Measurements from ENCODE around the gene TPRA1.

Gene TPRA1

GRCh38 chr3:127628788-127629466, 38.4 kb upstream of the TPRA1 start, which contains the start of gene PODXL2:
TSS of gene PODXL2 (plus strand) at chr3:127629185. CDS start at chr3:127629220, 35 bp downstream.
- Histone ChIP-seq H3K9ac (ENCODE audit: low read length) (no peak within 1 kb of the TSS), H3K4me3 (ENCODE audit: low read depth in 1 of 2, low read length in 2 of 2) (peak within 1 kb of the TSS; percentile 11 to 52), H3K9me3 (ENCODE audit: low read length) (no peaks in the 10 kb centered on the region), H3K4me1 (ENCODE audit: insufficient read depth, low read length) (peaks cover 8% of the 10 kb centered on the region), H3K27me3 (ENCODE audit: control insufficient read depth in 1 of 2, insufficient read depth in 2 of 2, low read length in 2 of 2) (peaks cover 7 to 8% of the 10 kb centered on the region in 2 donors), H3K27ac (ENCODE audit: low read depth, low read length) (no peak within 1 kb of the TSS), H3K36me3 (ENCODE audit: insufficient read depth, low read length) (no peaks in the 10 kb centered on the region)

GRCh38 chr3:127628426-127628787, 37.9 kb upstream of the TPRA1 start:
- no peak overlapping the region for H3K27ac ChIP-seq (ENCODE audit: low read depth, low read length)
- H3K27me3 ChIP-seq (ENCODE audit: control insufficient read depth in 1 of 2, insufficient read depth in 2 of 2, low read length in 2 of 2), result peaks cover 7 to 8% of the 10 kb centered on the region in 2 donors
- H3K9me3 ChIP-seq (ENCODE audit: low read length), result no peaks in the 10 kb centered on the region
- H3K9ac ChIP-seq (ENCODE audit: low read length), result no peak overlapping the region
- H3K4me3 ChIP-seq (ENCODE audit: low read depth in 1 of 2, low read length in 2 of 2), result no peak overlapping the region
- H3K4me1 ChIP-seq (ENCODE audit: insufficient read depth, low read length), result peaks cover 8% of the 10 kb centered on the region
- H3K36me3 ChIP-seq (ENCODE audit: insufficient read depth, low read length), result no peaks in the 10 kb centered on the region

GRCh38 chr3:127625821-127626220, 35.3 kb upstream of the TPRA1 start:
- Histone ChIP-seq H3K9ac (ENCODE audit: low read length) (no peak overlapping the region), H3K27ac (ENCODE audit: low read depth, low read length) (no peak overlapping the region), H3K9me3 (ENCODE audit: low read length) (no peaks in the 10 kb centered on the region), H3K36me3 (ENCODE audit: insufficient read depth, low read length) (no peaks in the 10 kb centered on the region), H3K4me1 (ENCODE audit: insufficient read depth, low read length) (peaks cover 8% of the 10 kb centered on the region), H3K4me3 (ENCODE audit: low read depth in 1 of 2, low read length in 2 of 2) (no peak overlapping the region), H3K27me3 (ENCODE audit: control insufficient read depth in 1 of 2, insufficient read depth in 2 of 2, low read length in 2 of 2) (peaks cover under 1 to 8% of the 10 kb centered on the region in 2 donors)

- Histone ChIP-seq H3K27me3 (ENCODE audit: control insufficient read depth in 1 of 2, insufficient read depth in 2 of 2, low read length in 2 of 2) (no peaks in the 10 kb centered on the region), H3K9me3 (ENCODE audit: low read length) (no peaks in the 10 kb centered on the region), H3K9ac (ENCODE audit: low read length) (no peak overlapping the region), H3K36me3 (ENCODE audit: insufficient read depth, low read length) (no peaks in the 10 kb centered on the region), H3K4me3 (ENCODE audit: low read depth in 1 of 2, low read length in 2 of 2) (no peak overlapping the region), H3K27ac (ENCODE audit: low read depth, low read length) (no peak overlapping the region), H3K4me1 (ENCODE audit: insufficient read depth, low read length) (no peaks in the 10 kb centered on the region)
Measured at GRCh38 chr3:127624063-127624462, 33.5 kb upstream of the TPRA1 start.

- Histone ChIP-seq H3K4me1 (ENCODE audit: insufficient read depth, low read length) (no peaks in the 10 kb centered on the region), H3K9me3 (ENCODE audit: low read length) (no peaks in the 10 kb centered on the region), H3K36me3 (ENCODE audit: insufficient read depth, low read length) (no peaks in the 10 kb centered on the region), H3K9ac (ENCODE audit: low read length) (no peak overlapping the region), H3K27ac (ENCODE audit: low read depth, low read length) (no peak overlapping the region), H3K4me3 (ENCODE audit: low read depth in 1 of 2, low read length in 2 of 2) (no peak overlapping the region), H3K27me3 (ENCODE audit: control insufficient read depth in 1 of 2, insufficient read depth in 2 of 2, low read length in 2 of 2) (no peaks in the 10 kb centered on the region)
Measured at GRCh38 chr3:127622772-127623576, 32.4 kb upstream of the TPRA1 start.

DNA sequence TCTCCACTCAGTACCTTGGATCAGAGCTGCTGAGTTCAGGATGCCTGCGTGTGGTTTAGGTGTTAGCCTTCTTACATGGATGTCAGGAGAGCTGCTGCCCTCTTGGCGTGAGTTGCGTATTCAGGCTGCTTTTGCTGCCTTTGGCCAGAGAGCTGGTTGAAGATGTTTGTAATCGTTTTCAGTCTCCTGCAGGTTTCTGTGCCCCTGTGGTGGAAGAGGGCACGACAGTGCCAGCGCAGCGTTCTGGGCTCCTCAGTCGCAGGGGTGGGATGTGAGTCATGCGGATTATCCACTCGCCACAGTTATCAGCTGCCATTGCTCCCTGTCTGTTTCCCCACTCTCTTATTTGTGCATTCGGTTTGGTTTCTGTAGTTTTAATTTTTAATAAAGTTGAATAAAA, 31.5 kb upstream of the TPRA1 start:
- Histone ChIP-seq H3K9me3 (ENCODE audit: low read length) (no peaks in the 10 kb centered on the region), H3K27ac (ENCODE audit: low read depth, low read length) (no peak overlapping the region), H3K27me3 (ENCODE audit: control insufficient read depth in 1 of 2, insufficient read depth in 2 of 2, low read length in 2 of 2) (no peaks in the 10 kb centered on the region), H3K4me1 (ENCODE audit: insufficient read depth, low read length) (no peaks in the 10 kb centered on the region), H3K36me3 (ENCODE audit: insufficient read depth, low read length) (peaks cover 7% of the 10 kb centered on the region), H3K9ac (ENCODE audit: low read length) (no peak overlapping the region), H3K4me3 (ENCODE audit: low read depth in 1 of 2, low read length in 2 of 2) (no peak overlapping the region)

- no peak overlapping the region for H3K4me3 ChIP-seq (ENCODE audit: low read depth in 1 of 2, low read length in 2 of 2)
- no peaks in the 10 kb centered on the region for H3K4me1 ChIP-seq (ENCODE audit: insufficient read depth, low read length)
- no peaks in the 10 kb centered on the region for H3K9me3 ChIP-seq (ENCODE audit: low read length)
- H3K27me3 ChIP-seq (ENCODE audit: control insufficient read depth in 1 of 2, insufficient read depth in 2 of 2, low read length in 2 of 2), result no peaks in the 10 kb centered on the region
- no peak overlapping the region for H3K27ac ChIP-seq (ENCODE audit: low read depth, low read length)
- peaks cover 10% of the 10 kb centered on the region for H3K36me3 ChIP-seq (ENCODE audit: insufficient read depth, low read length)
- no peak overlapping the region for H3K9ac ChIP-seq (ENCODE audit: low read length)
Measured at GRCh38 chr3:127620637-127621375, 30.3 kb upstream of the TPRA1 start.

GRCh38 chr3:127618891-127619290, 28.4 kb upstream of the TPRA1 start:
- H3K36me3 ChIP-seq (ENCODE audit: insufficient read depth, low read length), result peaks cover 10% of the 10 kb centered on the region
- no peak overlapping the region for H3K27ac ChIP-seq (ENCODE audit: low read depth, low read length)
- no peaks in the 10 kb centered on the region for H3K4me1 ChIP-seq (ENCODE audit: insufficient read depth, low read length)
- no peak overlapping the region for H3K9ac ChIP-seq (ENCODE audit: low read length)
- no peaks in the 10 kb centered on the region for H3K27me3 ChIP-seq (ENCODE audit: control insufficient read depth in 1 of 2, insufficient read depth in 2 of 2, low read length in 2 of 2)
- no peaks in the 10 kb centered on the region for H3K9me3 ChIP-seq (ENCODE audit: low read length)
- H3K4me3 ChIP-seq (ENCODE audit: low read depth in 1 of 2, low read length in 2 of 2), result no peak overlapping the region

- Histone ChIP-seq H3K4me1 (ENCODE audit: insufficient read depth, low read length) (no peaks in the 10 kb centered on the region), H3K27me3 (ENCODE audit: control insufficient read depth in 1 of 2, insufficient read depth in 2 of 2, low read length in 2 of 2) (no peaks in the 10 kb centered on the region), H3K4me3 (ENCODE audit: low read depth in 1 of 2, low read length in 2 of 2) (no peak overlapping the region), H3K9me3 (ENCODE audit: low read length) (no peaks in the 10 kb centered on the region), H3K9ac (ENCODE audit: low read length) (no peak overlapping the region), H3K27ac (ENCODE audit: low read depth, low read length) (no peak overlapping the region), H3K36me3 (ENCODE audit: insufficient read depth, low read length) (peaks cover 10% of the 10 kb centered on the region)
Measured at GRCh38 chr3:127616836-127617605, 26.5 kb upstream of the TPRA1 start.

DNA sequence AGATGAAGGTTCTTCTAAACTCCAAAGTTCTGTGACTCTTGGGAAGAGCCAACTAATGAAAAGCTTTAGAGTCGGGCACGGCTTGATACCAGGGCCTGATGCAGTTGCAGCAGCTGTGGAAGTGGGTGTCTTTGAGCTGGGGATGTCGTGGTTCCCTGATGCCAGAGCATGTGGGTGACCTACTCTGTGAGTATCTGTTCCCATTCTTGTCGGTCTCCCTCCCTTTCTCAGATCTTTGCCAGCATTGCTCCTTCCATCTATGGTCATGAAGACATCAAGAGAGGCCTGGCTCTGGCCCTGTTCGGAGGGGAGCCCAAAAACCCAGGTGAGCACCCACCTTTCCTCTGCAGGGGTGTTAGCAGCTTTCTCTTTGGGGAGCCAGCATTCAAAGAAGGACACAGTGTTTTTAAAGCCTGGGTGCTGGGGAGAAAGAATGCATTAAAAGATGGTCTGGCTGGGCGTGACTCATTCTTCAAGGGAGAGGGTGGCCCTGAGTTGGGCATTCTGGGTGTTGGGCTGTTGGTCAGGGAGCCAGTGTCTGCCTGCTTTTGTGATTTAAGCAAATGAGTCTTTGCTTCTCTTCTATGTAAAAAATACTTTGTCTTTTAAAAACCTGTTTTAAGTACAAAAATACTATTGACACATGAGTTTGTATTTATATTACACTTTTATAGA, 25.2 kb upstream of the TPRA1 start:
- H3K27me3 ChIP-seq (ENCODE audit: control insufficient read depth in 1 of 2, insufficient read depth in 2 of 2, low read length in 2 of 2), result no peaks in the 10 kb centered on the region
- peaks cover 10% of the 10 kb centered on the region for H3K36me3 ChIP-seq (ENCODE audit: insufficient read depth, low read length)
- no peak overlapping the region for H3K4me3 ChIP-seq (ENCODE audit: low read depth in 1 of 2, low read length in 2 of 2)
- no peaks in the 10 kb centered on the region for H3K9me3 ChIP-seq (ENCODE audit: low read length)
- no peak overlapping the region for H3K9ac ChIP-seq (ENCODE audit: low read length)
- no peaks in the 10 kb centered on the region for H3K4me1 ChIP-seq (ENCODE audit: insufficient read depth, low read length)
- H3K27ac ChIP-seq (ENCODE audit: low read depth, low read length), result no peak overlapping the region

Data from muscle layer of colon (tissue), 2 donors.